Tibial nerve (tissue), 4 donors: ENCODE results near the gene LCN10. TPM values are rescaled to one million over a fixed set of nuclear protein-coding genes. Genes with fewer than 3 reads are reported as not detected.
"Not testable (repeated sequence)": the region's sequence is repeated elsewhere in the genome, so short reads cannot be mapped to it uniquely, and the experiment has no call there.

ENCODE experiments used
- DNase-seq, 2 donors: peaks; one replicate each; pipeline ENCODE4 v3.0.0-alpha.2; 2019; ENCODE audit warnings: low spot score in 2 of 2
- H3K27ac ChIP-seq, 4 donors: fragments of 200-600 bp; sonication (generic) in 3 of 4; one replicate each; pipeline ENCODE4 v1.5.1; 2017 to 2019; ENCODE audit warnings: mild to moderate bottlenecking in 1 of 4
- H3K27me3 ChIP-seq, 2 donors: fragments of 200-600 bp; sonication (generic) in 1 of 2; one replicate each; pipeline versions ENCODE4 v1.5.1 to v1.6.0; 2017 to 2019
- H3K36me3 ChIP-seq, 3 donors: fragments of 200-600 bp; sonication (generic); one replicate each; pipeline ENCODE4 v1.5.1; 2018 to 2019
- H3K4me1 ChIP-seq, 4 donors: fragments of 200-600 bp; sonication (generic) in 3 of 4; one replicate each; pipeline ENCODE4 v1.5.1; 2017 to 2019
- H3K4me3 ChIP-seq, 4 donors: fragments of 200-600 bp; sonication (generic) in 3 of 4; one replicate each; pipeline ENCODE4 v1.5.1; 2017 to 2019; ENCODE audit warnings: mild to moderate bottlenecking in 1 of 4, moderate library complexity in 1 of 4
- H3K9me3 ChIP-seq, 4 donors: fragments of 200-600 bp; sonication (generic) in 3 of 4; one replicate each; pipeline ENCODE4 v1.5.1; 2017 to 2019
- EP300 ChIP-seq, 2 donors: sonication (generic); formaldehyde crosslinking; IDR thresholded peaks; one replicate each; pipeline ENCODE4 v1.6.1; 2017; ENCODE audit warnings: antibody characterized with exemption in 2 of 2, mild to moderate bottlenecking in 1 of 2
- POLR2A ChIP-seq, 2 donors: fragments of 450-650 bp; IDR thresholded peaks; one replicate each; pipeline ENCODE4 v1.6.1; 2017; ENCODE audit warnings: antibody characterized with exemption in 2 of 2, mild to moderate bottlenecking in 2 of 2, moderate library complexity in 2 of 2
- WGBS, 2 donors: methylation state at CpG; one replicate each; pipeline ENCODE4 v1.1.5; 2018; 5-methylcytosine and 5-hydroxymethylcytosine counted together
- total RNA-seq, 4 donors: library from RNA; depleted of rRNA; stranded (reverse); fragments of >200 nt; gene quantifications; one replicate each; pipeline ENCODE4 v1.1.0, GENCODE V29; 2016
- TF ChIP-seq, protein P1 (sequence below), 5 experiments: fragments of 200-600 bp in 3 of 5; fragments of 450-650 bp in 2 of 5; sonication (generic) in 3 of 5; IDR thresholded peaks; one replicate each; pipeline ENCODE4 v1.5.1; 2016 to 2019; ENCODE audit warnings: antibody characterized with exemption in 5 of 5, mild to moderate bottlenecking in 3 of 5, moderate library complexity in 2 of 5

LCN10 gene
- total RNA-seq, 4 donors from 2014 or later, result 7.6 to 47.5 (median 17.4) TPM

DNA sequence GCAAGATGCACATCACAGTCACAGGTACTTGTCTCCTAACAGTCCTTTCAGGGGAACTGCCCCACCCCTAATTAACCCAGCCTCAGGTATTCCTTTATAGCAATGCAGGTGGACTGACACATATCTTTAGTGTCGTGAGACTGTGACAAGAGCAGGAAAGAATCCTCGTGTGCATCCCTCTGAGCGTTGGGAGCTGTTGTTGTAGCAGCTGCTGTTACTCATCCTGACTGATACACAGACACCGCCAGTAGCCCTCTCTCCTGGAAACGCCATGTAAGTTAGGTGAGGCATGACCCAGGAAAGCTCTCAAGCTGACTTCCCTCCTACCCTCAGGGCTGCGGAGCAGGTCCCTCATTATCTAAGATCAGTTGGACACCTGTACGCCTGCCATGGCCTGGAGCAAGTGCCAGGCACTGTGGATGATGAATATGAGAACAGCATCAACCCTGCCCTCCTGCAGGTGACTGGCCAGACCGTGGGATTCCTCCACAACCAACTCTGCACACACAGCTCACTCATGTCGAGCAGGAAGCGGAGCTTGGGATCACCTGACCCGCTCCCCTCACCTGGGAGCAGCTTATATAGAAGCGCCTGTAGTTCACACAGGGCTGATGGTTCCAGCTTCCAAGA, 31.8 kb upstream of the LCN10 start:
- Histone ChIP-seq H3K36me3 (no peaks in the 10 kb centered on the region), H3K27ac (no peak overlapping the region), H3K9me3 (peaks cover 0 to 7% (median 0%) of the 10 kb centered on the region in 4 donors), H3K27me3 (no peaks in the 10 kb centered on the region), H3K4me1 (peaks cover 0 to 4% (median 0%) of the 10 kb centered on the region in 4 donors), H3K4me3 (no peak overlapping the region)
- 88 to 91% methylated on average over 8 to 12 of the region's 12 CpGs for WGBS, 2 donors
- DNase-seq, result no peak
- TF ChIP-seq, protein P1, sequence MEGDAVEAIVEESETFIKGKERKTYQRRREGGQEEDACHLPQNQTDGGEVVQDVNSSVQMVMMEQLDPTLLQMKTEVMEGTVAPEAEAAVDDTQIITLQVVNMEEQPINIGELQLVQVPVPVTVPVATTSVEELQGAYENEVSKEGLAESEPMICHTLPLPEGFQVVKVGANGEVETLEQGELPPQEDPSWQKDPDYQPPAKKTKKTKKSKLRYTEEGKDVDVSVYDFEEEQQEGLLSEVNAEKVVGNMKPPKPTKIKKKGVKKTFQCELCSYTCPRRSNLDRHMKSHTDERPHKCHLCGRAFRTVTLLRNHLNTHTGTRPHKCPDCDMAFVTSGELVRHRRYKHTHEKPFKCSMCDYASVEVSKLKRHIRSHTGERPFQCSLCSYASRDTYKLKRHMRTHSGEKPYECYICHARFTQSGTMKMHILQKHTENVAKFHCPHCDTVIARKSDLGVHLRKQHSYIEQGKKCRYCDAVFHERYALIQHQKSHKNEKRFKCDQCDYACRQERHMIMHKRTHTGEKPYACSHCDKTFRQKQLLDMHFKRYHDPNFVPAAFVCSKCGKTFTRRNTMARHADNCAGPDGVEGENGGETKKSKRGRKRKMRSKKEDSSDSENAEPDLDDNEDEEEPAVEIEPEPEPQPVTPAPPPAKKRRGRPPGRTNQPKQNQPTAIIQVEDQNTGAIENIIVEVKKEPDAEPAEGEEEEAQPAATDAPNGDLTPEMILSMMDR (IDR thresholded peaks at IDR 0.05), result no peak
- no peak for TF ChIP-seq EP300 (IDR thresholded peaks at IDR 0.05)
- no peak for TF ChIP-seq POLR2A (IDR thresholded peaks at IDR 0.05)

DNA sequence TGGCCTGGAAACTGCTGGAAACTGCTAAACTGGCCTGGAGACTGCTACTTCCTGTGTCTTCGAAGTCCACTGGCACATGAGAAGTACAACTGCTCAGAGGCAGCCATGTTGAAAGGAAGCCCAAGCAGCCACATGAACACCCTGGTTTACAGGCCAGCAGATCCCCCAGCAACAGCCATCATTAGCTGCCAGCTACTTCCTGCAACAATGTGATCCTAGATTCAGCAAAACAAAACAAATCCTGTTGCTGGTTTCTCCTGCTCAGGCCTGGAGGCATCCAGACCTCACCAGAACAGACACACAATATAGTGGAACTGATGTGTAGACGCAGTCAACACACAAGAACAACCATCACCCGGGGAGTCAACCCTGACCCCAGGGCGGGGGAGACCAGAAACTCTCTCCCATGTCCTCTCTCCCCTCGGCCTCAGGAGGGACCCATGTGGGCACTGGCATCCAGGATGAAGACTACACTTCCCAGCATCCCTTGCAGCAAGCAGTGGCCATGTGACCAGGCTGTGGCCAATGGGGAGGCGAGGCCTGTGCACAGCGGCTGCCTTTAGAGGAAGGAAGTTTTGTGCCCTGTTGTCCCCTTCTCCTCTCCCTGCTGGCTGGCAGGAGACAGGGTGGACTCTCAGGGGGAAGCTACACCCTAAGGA, 30.8 kb upstream of the LCN10 start:
- Histone ChIP-seq H3K27ac (no peak overlapping the region), H3K4me3 (no peak overlapping the region), H3K9me3 (peaks cover 0 to 7% (median 0%) of the 10 kb centered on the region in 4 donors), H3K27me3 (no peaks in the 10 kb centered on the region), H3K4me1 (peaks cover 0 to 4% (median 0%) of the 10 kb centered on the region in 4 donors), H3K36me3 (no peaks in the 10 kb centered on the region)
- TF ChIP-seq POLR2A (IDR thresholded peaks at IDR 0.05) (no peak), EP300 (IDR thresholded peaks at IDR 0.05) (no peak)
- DNase-seq, result no peak
- 75 to 80% methylated on average over 7 of the region's 7 CpGs for WGBS, 2 donors

DNA sequence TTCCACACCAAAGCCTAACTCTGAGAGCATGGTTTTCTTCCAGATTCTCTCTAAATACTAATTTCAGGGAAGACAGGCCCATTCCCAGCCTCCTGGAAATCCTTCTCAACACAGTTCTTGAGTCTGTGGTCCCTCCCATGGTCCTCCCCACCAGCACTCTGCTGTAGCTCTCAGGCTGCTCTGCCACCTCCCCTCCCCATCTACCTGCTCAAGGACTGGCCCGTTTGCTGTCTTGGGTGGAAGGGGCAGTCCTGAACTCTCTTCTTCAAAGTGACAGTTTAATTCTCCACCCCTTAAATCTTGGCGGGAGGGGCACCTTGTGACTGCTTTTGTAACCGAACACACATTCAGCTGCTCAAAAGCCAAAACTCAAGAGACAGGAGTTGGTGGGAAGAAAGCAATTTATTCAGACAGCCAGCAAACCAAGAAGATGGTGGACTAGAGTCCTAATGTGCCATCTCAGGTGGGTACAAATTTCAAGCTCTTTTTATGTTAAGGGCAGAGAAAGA, 29.2 kb upstream of the LCN10 start:
- Histone ChIP-seq H3K27ac (no peak overlapping the region), H3K36me3 (no peaks in the 10 kb centered on the region), H3K27me3 (peaks cover 0 to 11% of the 10 kb centered on the region in 2 donors), H3K9me3 (peaks cover 0 to 7% (median 0%) of the 10 kb centered on the region in 4 donors), H3K4me3 (no peak overlapping the region), H3K4me1 (peaks cover 0 to 4% (median 0%) of the 10 kb centered on the region in 4 donors)
- DNase-seq, result no peak
- WGBS, 2 donors, result 70 to 77% methylated on average over 3 of the region's 3 CpGs
- TF ChIP-seq, protein P1 (IDR thresholded peaks at IDR 0.05), result no peak
- TF ChIP-seq EP300 (IDR thresholded peaks at IDR 0.05), result no peak
- no peak for TF ChIP-seq POLR2A (IDR thresholded peaks at IDR 0.05)

DNA sequence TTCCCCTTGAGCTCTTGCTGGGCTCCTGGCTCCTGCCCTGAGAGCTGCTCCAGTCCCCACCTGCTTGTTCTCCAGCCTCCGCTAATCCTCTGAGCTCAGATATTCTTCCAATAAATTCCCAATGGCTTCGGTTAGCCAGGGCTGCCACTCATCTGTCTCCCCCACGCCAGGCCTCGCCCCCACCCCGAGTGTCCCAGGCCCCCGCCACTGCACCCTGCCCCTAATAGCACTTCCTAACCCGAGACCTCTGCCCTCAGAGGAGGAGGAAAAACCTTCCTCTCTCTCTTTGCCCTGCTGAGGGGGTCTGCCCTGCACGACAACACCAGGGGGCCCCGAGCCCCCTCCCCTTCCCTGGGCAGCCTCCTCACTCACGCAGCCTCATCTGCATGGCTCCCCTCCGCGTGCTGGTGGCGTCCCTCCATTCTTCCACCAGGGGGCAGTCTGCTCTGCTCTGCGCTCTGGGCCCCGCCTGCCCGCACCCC, 27.0 kb upstream of the LCN10 start:
- 17 to 22% methylated on average over 6 to 15 of the region's 16 CpGs for WGBS, 2 donors
- no peaks in the 10 kb centered on the region for H3K36me3 ChIP-seq
- TF ChIP-seq, protein P1 (IDR thresholded peaks at IDR 0.05), result peak; percentile 19 to 57 (median 40)
- no peak for TF ChIP-seq POLR2A (IDR thresholded peaks at IDR 0.05)

DNA sequence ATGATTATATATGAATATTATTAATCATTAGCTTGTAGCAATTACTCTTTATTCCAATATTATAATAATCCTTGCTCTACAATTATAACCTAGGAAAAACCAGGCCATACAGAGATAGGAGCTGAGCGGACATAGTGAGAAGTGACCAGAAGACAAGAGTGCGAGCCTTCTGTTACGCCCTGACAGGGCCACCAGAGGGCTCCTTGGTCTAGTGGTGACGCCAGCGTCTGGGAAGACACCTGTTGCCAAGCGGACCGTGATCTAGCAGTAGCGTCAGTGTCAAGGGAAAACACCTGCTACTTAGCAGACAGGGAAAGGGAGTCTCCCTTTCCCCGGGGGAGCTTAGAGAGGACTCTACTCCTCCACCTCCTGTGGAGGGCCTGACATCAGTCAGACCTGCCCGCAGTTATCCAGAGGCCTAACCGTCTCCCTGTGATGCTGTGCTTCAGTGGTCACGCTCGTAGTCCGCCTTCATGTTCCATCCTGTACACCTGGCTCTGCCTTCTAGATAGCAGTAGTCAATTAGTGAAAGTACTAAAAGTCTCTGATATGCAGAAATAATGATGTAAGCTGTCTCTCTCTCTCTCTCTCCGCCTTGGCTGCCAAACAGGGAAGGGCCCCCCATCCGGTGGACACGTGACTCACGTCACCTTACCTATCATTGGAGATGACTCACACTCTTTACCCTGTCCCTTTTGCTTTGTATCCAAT, 23.8 kb upstream of the LCN10 start:
- not testable (repeated sequence) for H3K9me3 ChIP-seq, H3K27ac ChIP-seq, H3K4me3 ChIP-seq, H3K36me3 ChIP-seq
- TF ChIP-seq, protein P1 (IDR thresholded peaks at IDR 0.05), result peak in 3 of 5 experiments; percentile 19 to 27 (median 23)
- Histone ChIP-seq H3K4me1 (peaks cover 0 to 13% (median 0%) of the 10 kb centered on the region in 4 donors), H3K27me3 (peaks cover 0 to 43% of the 10 kb centered on the region in 2 donors)
- peak in 1 of 2 donors; percentile 34 for DNase-seq
- WGBS, 2 donors, result 39 to 41% methylated on average over 18 of the region's 18 CpGs

More for the DNA sequence above, 27.0 kb upstream of the LCN10 start:
- Histone ChIP-seq H3K27me3 (peaks cover 0 to 13% of the 10 kb centered on the region in 2 donors), H3K27ac (no peak overlapping the region), H3K9me3 (peaks cover 0 to 7% (median 0%) of the 10 kb centered on the region in 4 donors), H3K4me3 (no peak overlapping the region), H3K4me1 (peaks cover 0 to 4% (median 0%) of the 10 kb centered on the region in 4 donors)
- DNase-seq, result no peak

DNA sequence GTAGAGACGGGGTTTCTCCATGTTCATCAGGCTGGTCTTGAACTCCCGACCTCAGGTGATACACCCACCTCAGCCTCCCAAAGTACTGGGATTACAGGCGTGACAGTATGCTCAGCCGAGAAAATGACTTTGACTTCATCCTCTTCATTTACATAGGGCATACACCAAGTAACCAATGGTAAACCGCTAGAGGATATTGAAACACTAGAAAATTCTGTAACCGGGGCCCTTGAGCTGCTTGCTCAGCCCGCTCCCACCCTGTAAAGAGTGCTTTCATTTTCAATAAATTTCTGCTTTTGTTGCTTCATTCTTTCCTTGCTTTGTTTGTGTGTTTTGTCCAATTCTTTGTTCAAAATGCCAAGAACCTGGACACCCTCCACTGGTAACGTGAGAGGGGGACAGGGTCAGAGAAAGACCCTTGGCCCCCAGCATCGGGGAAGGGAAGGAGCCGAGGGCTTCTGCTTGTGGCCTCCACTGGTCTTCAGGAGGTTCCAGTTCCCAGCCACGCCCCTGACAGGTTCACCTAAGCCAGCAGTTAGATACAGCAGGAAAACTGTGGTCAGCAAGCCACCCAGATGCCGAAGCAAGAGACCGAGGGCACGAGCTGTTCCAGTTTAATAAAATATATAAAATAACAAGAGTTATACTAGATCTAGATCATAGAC, 23.1 kb upstream of the LCN10 start:
- 79 to 83% methylated on average over 14 of the region's 14 CpGs for WGBS, 2 donors
- not testable (repeated sequence) for H3K4me3 ChIP-seq, H3K9me3 ChIP-seq, H3K36me3 ChIP-seq, DNase-seq, H3K27ac ChIP-seq
- peaks cover 0 to 45% of the 10 kb centered on the region in 2 donors for H3K27me3 ChIP-seq
- peaks cover 0 to 17% (median 2%) of the 10 kb centered on the region in 4 donors for H3K4me1 ChIP-seq
